Stimulated activated CD8-positive, alpha-beta memory T cell treated with anti-CD3 and anti-CD28 coated beads, Interleukin-12 subunit alpha, Interleukin-12 subunit beta, amount 100 ng/mL, for 4 hours (primary cell): ENCODE results near the gene CSNK1D.
"Not testable (repeated sequence)": the region's sequence is repeated elsewhere in the genome, so short reads cannot be mapped to it uniquely, and the experiment has no call there.

Source experiments
- DNase-seq: peaks from one replicate; pipeline ENCODE4 v3.0.0-alpha.2; 2020; ENCODE audit warnings: low read depth

Gene CSNK1D

DNA sequence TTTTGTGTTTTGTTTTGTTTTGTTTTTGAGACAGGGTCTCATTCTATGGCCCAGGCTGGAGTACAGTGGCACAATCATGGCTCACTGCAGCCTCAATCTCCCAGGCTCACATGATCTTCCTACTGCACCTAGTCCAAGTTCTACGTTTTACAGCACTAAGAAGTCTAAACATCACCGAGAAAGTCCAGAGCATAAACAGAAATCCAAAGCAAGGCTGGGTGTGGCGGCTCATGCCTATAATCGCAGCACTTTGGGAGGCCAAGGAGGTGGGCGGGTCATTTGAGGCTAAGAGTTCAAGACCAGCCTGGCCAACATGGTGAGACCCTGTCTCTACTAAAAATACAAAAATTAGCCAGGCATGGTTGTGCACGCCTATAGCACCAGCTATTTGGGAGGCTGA is 80.5 kb downstream of the CSNK1D start:
- not testable (repeated sequence) for DNase-seq
